ENCODE results near the gene EMC10. TPM values are rescaled to one million over a fixed set of nuclear protein-coding genes. Genes with fewer than 3 reads are reported as not detected.

Gene EMC10
- total RNA-seq, 1 experiment from 2014 or later, result 108 TPM

DNA sequence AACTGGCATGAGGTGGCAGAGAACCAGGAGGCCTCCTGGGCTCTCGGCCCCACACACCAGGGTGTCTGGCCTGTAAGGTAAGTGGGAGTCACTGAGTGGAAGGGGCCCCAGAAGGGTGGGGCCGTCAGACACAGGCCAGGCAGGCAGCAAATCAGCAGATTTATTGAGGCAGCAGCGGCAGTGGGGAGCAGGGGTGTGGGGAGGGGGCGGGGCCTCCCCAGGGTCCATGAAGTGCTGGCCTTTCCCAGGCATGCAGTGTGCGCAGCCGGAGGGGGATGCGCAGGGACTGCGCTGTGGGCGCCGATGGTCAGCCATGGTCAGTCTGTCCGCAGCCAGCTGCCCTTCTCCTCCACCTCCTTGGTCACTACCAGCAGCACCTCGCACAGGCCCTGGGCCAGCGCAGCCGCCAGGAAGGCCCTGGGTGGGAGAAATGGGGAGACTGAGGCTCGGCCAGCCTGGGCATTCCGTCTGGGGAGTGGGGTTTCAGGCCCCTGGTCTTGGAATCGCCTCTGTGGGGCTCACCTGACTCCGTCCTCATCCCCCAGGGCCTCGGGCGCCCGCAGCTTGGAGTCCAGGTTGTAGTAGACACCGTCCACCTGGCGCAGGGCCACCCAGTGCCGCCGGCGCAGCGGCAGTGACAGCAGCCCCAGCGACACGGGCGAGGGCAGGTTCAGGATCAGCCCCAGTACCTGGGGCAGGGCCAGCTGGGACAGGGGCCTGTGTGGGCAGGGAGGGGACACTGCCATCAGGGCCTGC is 29.7 kb downstream of the EMC10 start:
- intact Hi-C loops (cut with micrococcal nuclease; ENCODE audit: unreplicated experiment), result no loop called here
- no TSS peak for BruUV-seq (replicated peaks)

DNA sequence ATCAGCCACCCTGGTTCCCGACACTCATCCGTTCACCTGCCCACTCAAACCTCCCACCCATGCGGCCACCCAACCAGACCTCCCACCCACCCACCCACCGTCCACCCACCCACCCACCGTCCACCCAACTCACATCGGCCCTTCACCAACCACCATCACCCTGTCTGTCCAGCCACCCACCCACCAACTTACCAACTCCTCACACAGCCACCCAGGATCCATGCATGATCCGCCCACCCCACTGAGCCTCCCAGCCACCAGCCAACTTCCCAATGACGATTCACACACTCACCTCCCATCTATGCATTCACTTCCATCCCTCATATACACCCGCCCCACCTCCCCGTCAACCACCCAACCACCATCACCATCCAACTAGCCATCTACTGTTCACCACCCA is 30.4 kb downstream of the EMC10 start:
- no peak overlapping the region for H3K4me3 ChIP-seq (ENCODE audit: low read depth, low read length, poor library complexity, severe bottlenecking)
- POLR2A ChIA-PET (ENCODE audit: low non-redundant PET), result no interaction called here
- CTCF ChIA-PET, result no interaction called here

More for the DNA sequence above, 29.7 kb downstream of the EMC10 start:
- Histone ChIP-seq H3K36me3 (ENCODE audit: insufficient read depth, low read length, poor library complexity, severe bottlenecking) (no peaks in the 10 kb centered on the region), H3K4me1 (ENCODE audit: insufficient read depth, low read length, poor library complexity, severe bottlenecking) (peaks cover 6% of the 10 kb centered on the region), H3K27me3 (replicated peaks; ENCODE audit: insufficient read depth, low read depth, low read length, poor library complexity) (no peaks in the 10 kb centered on the region), H3K4me3 (ENCODE audit: low read depth, low read length, poor library complexity, severe bottlenecking) (no peak overlapping the region), H3K9me3 (ENCODE audit: low read depth, low read length, poor library complexity, severe bottlenecking) (no peaks in the 10 kb centered on the region), H3K27ac (ENCODE audit: low read depth, low read length, poor library complexity, severe bottlenecking) (no peak overlapping the region)
- CTCF ChIA-PET, result no interaction called here
- TF ChIP-seq, protein P1, sequence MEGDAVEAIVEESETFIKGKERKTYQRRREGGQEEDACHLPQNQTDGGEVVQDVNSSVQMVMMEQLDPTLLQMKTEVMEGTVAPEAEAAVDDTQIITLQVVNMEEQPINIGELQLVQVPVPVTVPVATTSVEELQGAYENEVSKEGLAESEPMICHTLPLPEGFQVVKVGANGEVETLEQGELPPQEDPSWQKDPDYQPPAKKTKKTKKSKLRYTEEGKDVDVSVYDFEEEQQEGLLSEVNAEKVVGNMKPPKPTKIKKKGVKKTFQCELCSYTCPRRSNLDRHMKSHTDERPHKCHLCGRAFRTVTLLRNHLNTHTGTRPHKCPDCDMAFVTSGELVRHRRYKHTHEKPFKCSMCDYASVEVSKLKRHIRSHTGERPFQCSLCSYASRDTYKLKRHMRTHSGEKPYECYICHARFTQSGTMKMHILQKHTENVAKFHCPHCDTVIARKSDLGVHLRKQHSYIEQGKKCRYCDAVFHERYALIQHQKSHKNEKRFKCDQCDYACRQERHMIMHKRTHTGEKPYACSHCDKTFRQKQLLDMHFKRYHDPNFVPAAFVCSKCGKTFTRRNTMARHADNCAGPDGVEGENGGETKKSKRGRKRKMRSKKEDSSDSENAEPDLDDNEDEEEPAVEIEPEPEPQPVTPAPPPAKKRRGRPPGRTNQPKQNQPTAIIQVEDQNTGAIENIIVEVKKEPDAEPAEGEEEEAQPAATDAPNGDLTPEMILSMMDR (conservative IDR thresholded peaks at IDR 0.05; ENCODE audit: low read depth, low read length), result no peak
- no peak for TF ChIP-seq EZH2 (IDR thresholded peaks at IDR 0.05; ENCODE audit: borderline replicate concordance, low read depth, low read length, poor library complexity, severe bottlenecking)
- no peak for DNase-seq (ENCODE audit: low spot score)
- POLR2A ChIA-PET (ENCODE audit: low non-redundant PET), result no interaction called here

DNA sequence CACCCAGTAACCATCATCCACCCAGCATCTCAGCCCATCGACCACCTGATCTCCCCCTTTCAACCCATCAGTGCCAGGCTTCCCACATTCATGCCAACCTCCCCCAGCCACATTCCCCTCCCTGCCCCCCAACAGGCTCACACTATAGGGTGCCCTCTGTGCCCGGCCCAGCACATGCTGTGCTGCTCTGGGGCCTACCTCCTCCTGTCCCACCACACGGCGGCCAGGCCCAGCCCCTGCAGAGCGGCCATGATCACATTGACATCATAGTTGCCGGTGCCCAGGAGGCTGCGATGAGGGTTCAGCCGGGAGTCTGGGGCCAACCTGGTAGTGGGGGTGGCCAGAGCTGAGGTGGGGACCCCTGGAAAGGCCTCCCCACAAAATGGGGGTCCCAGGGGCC is 31.1 kb downstream of the EMC10 start:
- no peaks in the 10 kb centered on the region for H3K9me3 ChIP-seq (ENCODE audit: low read depth, low read length, poor library complexity, severe bottlenecking)
- POLR2A ChIA-PET (ENCODE audit: low non-redundant PET), result no interaction called here
- no peak overlapping the region for H3K27ac ChIP-seq (ENCODE audit: low read depth, low read length, poor library complexity, severe bottlenecking)
- no peak overlapping the region for H3K4me3 ChIP-seq (ENCODE audit: low read depth, low read length, poor library complexity, severe bottlenecking)
- no TSS peak for BruUV-seq (replicated peaks)
- intact Hi-C loops (cut with micrococcal nuclease; ENCODE audit: unreplicated experiment), result no loop called here
- no peaks in the 10 kb centered on the region for H3K27me3 ChIP-seq (replicated peaks; ENCODE audit: insufficient read depth, low read depth, low read length, poor library complexity)
- TF ChIP-seq, protein P1 (conservative IDR thresholded peaks at IDR 0.05; ENCODE audit: low read depth, low read length), result no peak
- no peak for TF ChIP-seq EZH2 (IDR thresholded peaks at IDR 0.05; ENCODE audit: borderline replicate concordance, low read depth, low read length, poor library complexity, severe bottlenecking)
- CTCF ChIA-PET, result no interaction called here
- DNase-seq (ENCODE audit: low spot score), result no peak
- no peaks in the 10 kb centered on the region for H3K36me3 ChIP-seq (ENCODE audit: insufficient read depth, low read length, poor library complexity, severe bottlenecking)
- H3K4me1 ChIP-seq (ENCODE audit: insufficient read depth, low read length, poor library complexity, severe bottlenecking), result peaks cover 6% of the 10 kb centered on the region

More for the DNA sequence above, 30.4 kb downstream of the EMC10 start:
- TF ChIP-seq EZH2 (IDR thresholded peaks at IDR 0.05; ENCODE audit: borderline replicate concordance, low read depth, low read length, poor library complexity, severe bottlenecking), result no peak
- no peaks in the 10 kb centered on the region for H3K27me3 ChIP-seq (replicated peaks; ENCODE audit: insufficient read depth, low read depth, low read length, poor library complexity)
- no peak overlapping the region for H3K27ac ChIP-seq (ENCODE audit: low read depth, low read length, poor library complexity, severe bottlenecking)
- peaks cover 6% of the 10 kb centered on the region for H3K4me1 ChIP-seq (ENCODE audit: insufficient read depth, low read length, poor library complexity, severe bottlenecking)
- no peaks in the 10 kb centered on the region for H3K9me3 ChIP-seq (ENCODE audit: low read depth, low read length, poor library complexity, severe bottlenecking)
- intact Hi-C loops (cut with micrococcal nuclease; ENCODE audit: unreplicated experiment), result no loop called here
- H3K36me3 ChIP-seq (ENCODE audit: insufficient read depth, low read length, poor library complexity, severe bottlenecking), result no peaks in the 10 kb centered on the region
- no peak for DNase-seq (ENCODE audit: low spot score)
- BruUV-seq (replicated peaks), result no TSS peak

DNA sequence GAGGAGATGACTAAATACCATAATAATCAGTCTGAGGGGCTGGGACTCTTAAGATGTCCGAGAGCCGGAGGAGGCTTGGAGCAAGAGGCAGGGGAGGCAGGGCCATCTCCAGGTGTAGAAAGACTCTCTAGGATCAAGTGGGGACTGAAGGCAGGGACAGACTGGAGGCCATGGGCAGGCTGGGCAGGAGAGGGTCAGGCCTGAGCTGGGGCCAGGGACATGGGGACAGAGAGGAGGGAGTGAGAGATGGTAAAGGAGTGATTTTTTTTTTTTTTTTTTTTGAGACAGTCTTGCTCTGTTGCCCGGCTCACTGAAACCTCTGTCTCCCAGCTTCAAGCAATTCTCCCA is 32.5 kb downstream of the EMC10 start:
- intact Hi-C loops (cut with micrococcal nuclease; ENCODE audit: unreplicated experiment), result no loop called here
- CTCF ChIA-PET, result interaction anchor here (0.6 to 0.7 kb wide), 3 partner anchors 22 to 581 kb away, joined by 4 to 10 read pairs (median 4); no protein-coding TSS in a partner anchor
- no peak overlapping the region for H3K27ac ChIP-seq (ENCODE audit: low read depth, low read length, poor library complexity, severe bottlenecking)

More for the DNA sequence above, 32.5 kb downstream of the EMC10 start:
- DNase-seq (ENCODE audit: low spot score), result no peak
- BruUV-seq (replicated peaks), result no TSS peak
- Histone ChIP-seq H3K36me3 (ENCODE audit: insufficient read depth, low read length, poor library complexity, severe bottlenecking) (no peaks in the 10 kb centered on the region), H3K4me1 (ENCODE audit: insufficient read depth, low read length, poor library complexity, severe bottlenecking) (peaks cover 6% of the 10 kb centered on the region), H3K9me3 (ENCODE audit: low read depth, low read length, poor library complexity, severe bottlenecking) (no peaks in the 10 kb centered on the region), H3K4me3 (ENCODE audit: low read depth, low read length, poor library complexity, severe bottlenecking) (no peak overlapping the region), H3K27me3 (replicated peaks; ENCODE audit: insufficient read depth, low read depth, low read length, poor library complexity) (no peaks in the 10 kb centered on the region)
- no peak for TF ChIP-seq EZH2 (IDR thresholded peaks at IDR 0.05; ENCODE audit: borderline replicate concordance, low read depth, low read length, poor library complexity, severe bottlenecking)
- TF ChIP-seq, protein P1 (conservative IDR thresholded peaks at IDR 0.05; ENCODE audit: low read depth, low read length), result no peak
- POLR2A ChIA-PET (ENCODE audit: low non-redundant PET), result no interaction called here
